PC-9 (cell line): ENCODE results near the gene ALG2. TPM values are rescaled to one million over a fixed set of nuclear protein-coding genes. Genes with fewer than 3 reads are reported as not detected.

Experiments
- BruUV-seq: library from RNA; stranded (reverse); fragments of 400-500 nt; replicated peaks from 2 replicates; lab custom pipeline; 2021; lab: Mats Ljungman, UMichigan
- CTCF ChIA-PET: fragments of 300-600 bp; sonication (Branson Sonifier 250); formaldehyde crosslinking; loops from one replicate; lab custom pipeline; 2022; ENCODE audit warnings: antibody characterized with exemption; lab: Charles Lee
- POLR2A ChIA-PET: fragments of 300-600 bp; sonication (Branson Sonifier 250); formaldehyde crosslinking; loops from one replicate; lab custom pipeline; 2022; ENCODE audit warnings: antibody characterized with exemption; ENCODE audit not compliant: unreplicated experiment; lab: Charles Lee
- DNase-seq, 2 experiments: peaks; one replicate each; pipeline versions ENCODE4 v3.0.0 to v3.0.0-alpha.2; 2015 to 2022; ENCODE audit warnings: mixed read lengths in 1 of 2
- H2AFZ ChIP-seq: fragments of 200-600 bp; sonication (generic); 2 replicates; pipeline ENCODE4 v1.8.1; 2017; ENCODE audit warnings: antibody characterized with exemption
- H3F3A ChIP-seq: fragments of 200-600 bp; sonication (generic); 2 replicates; pipeline ENCODE4 v1.8.1; 2017; ENCODE audit warnings: antibody characterized with exemption, mild to moderate bottlenecking, low read depth; ENCODE audit not compliant: insufficient read depth
- H3K27ac ChIP-seq: fragments of 200-600 bp; sonication (generic); 2 replicates; pipeline ENCODE4 v1.6.1; 2016; ENCODE audit warnings: mixed run types
- H3K27me3 ChIP-seq: fragments of 200-600 bp; sonication (generic); 2 replicates; pipeline ENCODE4 v1.6.1; 2016; ENCODE audit warnings: low read depth, mixed run types; ENCODE audit not compliant: insufficient read depth
- H3K36me3 ChIP-seq: fragments of 200-600 bp; sonication (generic); 2 replicates; pipeline ENCODE4 v1.6.1; 2016; ENCODE audit warnings: low read depth, mixed run types
- H3K4me1 ChIP-seq: fragments of 200-600 bp; sonication (generic); replicated peaks from 2 replicates; pipeline ENCODE4 v1.6.1; 2016; ENCODE audit warnings: mixed run types; ENCODE audit not compliant: insufficient read depth
- H3K4me2 ChIP-seq: fragments of 200-600 bp; sonication (generic); 2 replicates; pipeline ENCODE4 v1.6.1; 2017; ENCODE audit warnings: mixed run types
- H3K4me3 ChIP-seq: fragments of 200-600 bp; sonication (generic); 2 replicates; pipeline ENCODE4 v1.6.1; 2016; ENCODE audit warnings: mixed run types
- H3K79me2 ChIP-seq: fragments of 200-600 bp; sonication (generic); 2 replicates; pipeline ENCODE4 v1.6.1; 2017; ENCODE audit warnings: low read depth, mixed run types
- H3K9me2 ChIP-seq: fragments of 200-600 bp; sonication (generic); 2 replicates; pipeline ENCODE4 v1.8.1; 2017; ENCODE audit warnings: mild to moderate bottlenecking; ENCODE audit not compliant: insufficient read depth
- H3K9me3 ChIP-seq: fragments of 200-600 bp; sonication (generic); 2 replicates; pipeline ENCODE4 v1.8.1; 2016; ENCODE audit warnings: low read depth; ENCODE audit not compliant: insufficient read depth
- H4K20me1 ChIP-seq: fragments of 200-600 bp; sonication (generic); 2 replicates; pipeline ENCODE4 v1.8.1; 2017; ENCODE audit not compliant: insufficient read depth
- CTCF ChIP-seq: fragments of 200-600 bp; sonication (generic); conservative IDR thresholded peaks from 2 replicates; pipeline ENCODE4 v1.6.1; 2017; ENCODE audit warnings: mixed run types, antibody characterized with exemption, mild to moderate bottlenecking, moderate library complexity
- EZH2 ChIP-seq: fragments of 200-600 bp; sonication (generic); IDR thresholded peaks from 2 replicates; pipeline ENCODE4 v1.8.0; 2017; ENCODE audit warnings: antibody characterized with exemption, low read depth
- intact Hi-C: fragments of 100-400 bp; cut with micrococcal nuclease; formaldehyde crosslinking; loops from one replicate; pipeline ENCODE4 v1.10.0; 2022; ENCODE audit not compliant: unreplicated experiment
- total RNA-seq: library from RNA; stranded (reverse); gene quantifications from 2 replicates; pipeline ENCODE4 v1.2.3, GENCODE V29; 2021

The ALG2 gene
- total RNA-seq, 1 experiment from 2014 or later: 30.2 TPM

- Histone ChIP-seq H4K20me1 (no peaks in the 10 kb centered on the region), H3F3A (no peaks in the 10 kb centered on the region), H3K9me3 (no peaks in the 10 kb centered on the region), H3K4me3 (no peak overlapping the region), H3K9me2 (no peaks in the 10 kb centered on the region), H2AFZ (no peak overlapping the region), H3K79me2 (no peaks in the 10 kb centered on the region), H3K27me3 (no peaks in the 10 kb centered on the region), H3K4me1 (no peaks in the 10 kb centered on the region), H3K4me2 (no peak overlapping the region), H3K27ac (no peak overlapping the region), H3K36me3 (no peaks in the 10 kb centered on the region)
- no peak for DNase-seq
- BruUV-seq: no TSS peak
- intact Hi-C loops: loop anchor here (10.0 kb wide), 1 partner anchor 63 kb away; the partner anchor contains the start of gene TGFBR1
- ChIA-PET CTCF (interaction anchor here (0.5 kb wide), 1 partner anchor 48 kb away, joined by 3 read pairs; no protein-coding TSS in a partner anchor), POLR2A (no interaction called here)
- TF ChIP-seq CTCF (no peak), EZH2 (no peak)
Observed at GRCh38 chr9:99167694-99168093, 54.0 kb downstream of the ALG2 start.

GRCh38 chr9:99167119-99167518 is 54.6 kb downstream of the ALG2 start:
- DNase-seq: no peak
- ChIA-PET CTCF (no interaction called here), POLR2A (no interaction called here)
- Histone ChIP-seq H3K36me3 (no peaks in the 10 kb centered on the region), H3K27me3 (no peaks in the 10 kb centered on the region), H2AFZ (no peak overlapping the region), H4K20me1 (no peaks in the 10 kb centered on the region), H3F3A (no peaks in the 10 kb centered on the region), H3K9me2 (no peaks in the 10 kb centered on the region), H3K79me2 (no peaks in the 10 kb centered on the region), H3K9me3 (no peaks in the 10 kb centered on the region), H3K4me3 (no peak overlapping the region), H3K4me1 (no peaks in the 10 kb centered on the region), H3K4me2 (no peak overlapping the region), H3K27ac (no peak overlapping the region)
- TF ChIP-seq CTCF (no peak), EZH2 (no peak)
- no TSS peak for BruUV-seq
- intact Hi-C loops: loop anchor here (10.0 kb wide), 1 partner anchor 62 kb away; the partner anchor contains the start of gene TGFBR1

Other genes with a start within 250 kb of the ALG2 start
- 17.1 and 18.3 TPM in 2 replicates for gene TGFBR1, start 116.8 kb downstream of the ALG2 start, total RNA-seq
- 97.7 and 163 TPM in 2 replicates for gene SEC61B, start 340 bp upstream of the ALG2 start, total RNA-seq